Measurements from ENCODE around the gene WDR70.
"Not testable (repeated sequence)": the region's sequence is repeated elsewhere in the genome, so short reads cannot be mapped to it uniquely, and the experiment has no call there.

Gene WDR70

GRCh38 chr5:37641933-37642332 lies 262.8 kb downstream of the WDR70 start:
- TF ChIP-seq, protein P1, sequence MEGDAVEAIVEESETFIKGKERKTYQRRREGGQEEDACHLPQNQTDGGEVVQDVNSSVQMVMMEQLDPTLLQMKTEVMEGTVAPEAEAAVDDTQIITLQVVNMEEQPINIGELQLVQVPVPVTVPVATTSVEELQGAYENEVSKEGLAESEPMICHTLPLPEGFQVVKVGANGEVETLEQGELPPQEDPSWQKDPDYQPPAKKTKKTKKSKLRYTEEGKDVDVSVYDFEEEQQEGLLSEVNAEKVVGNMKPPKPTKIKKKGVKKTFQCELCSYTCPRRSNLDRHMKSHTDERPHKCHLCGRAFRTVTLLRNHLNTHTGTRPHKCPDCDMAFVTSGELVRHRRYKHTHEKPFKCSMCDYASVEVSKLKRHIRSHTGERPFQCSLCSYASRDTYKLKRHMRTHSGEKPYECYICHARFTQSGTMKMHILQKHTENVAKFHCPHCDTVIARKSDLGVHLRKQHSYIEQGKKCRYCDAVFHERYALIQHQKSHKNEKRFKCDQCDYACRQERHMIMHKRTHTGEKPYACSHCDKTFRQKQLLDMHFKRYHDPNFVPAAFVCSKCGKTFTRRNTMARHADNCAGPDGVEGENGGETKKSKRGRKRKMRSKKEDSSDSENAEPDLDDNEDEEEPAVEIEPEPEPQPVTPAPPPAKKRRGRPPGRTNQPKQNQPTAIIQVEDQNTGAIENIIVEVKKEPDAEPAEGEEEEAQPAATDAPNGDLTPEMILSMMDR (IDR thresholded peaks at IDR 0.05; ENCODE audit: unreplicated experiment in 3 of 3): no peak
- H3K27me3 Mint-ChIP-seq (ENCODE audit: low read depth): no peaks in the 10 kb centered on the region
- no peak overlapping the region for H3K27ac Mint-ChIP-seq
- no peaks in the 10 kb centered on the region for H3K4me1 Mint-ChIP-seq
- peaks cover 30% of the 10 kb centered on the region for H3K9me3 Mint-ChIP-seq
- peaks cover 16% of the 10 kb centered on the region for H3K36me3 Mint-ChIP-seq (ENCODE audit: low read depth)
- H3K4me3 Mint-ChIP-seq: no peak overlapping the region

- Mint-ChIP-seq H3K9me3 (peaks cover 46% of the 10 kb centered on the region), H3K4me1 (no peaks in the 10 kb centered on the region), H3K36me3 (ENCODE audit: low read depth) (peaks cover 33% of the 10 kb centered on the region), H3K4me3 (no peak overlapping the region), H3K27me3 (ENCODE audit: low read depth) (no peaks in the 10 kb centered on the region), H3K27ac (no peak overlapping the region)
- TF ChIP-seq, protein P1 (IDR thresholded peaks at IDR 0.05; ENCODE audit: unreplicated experiment in 3 of 3): no peak
Observed at GRCh38 chr5:37645707-37646106, 266.6 kb downstream of the WDR70 start.

DNA sequence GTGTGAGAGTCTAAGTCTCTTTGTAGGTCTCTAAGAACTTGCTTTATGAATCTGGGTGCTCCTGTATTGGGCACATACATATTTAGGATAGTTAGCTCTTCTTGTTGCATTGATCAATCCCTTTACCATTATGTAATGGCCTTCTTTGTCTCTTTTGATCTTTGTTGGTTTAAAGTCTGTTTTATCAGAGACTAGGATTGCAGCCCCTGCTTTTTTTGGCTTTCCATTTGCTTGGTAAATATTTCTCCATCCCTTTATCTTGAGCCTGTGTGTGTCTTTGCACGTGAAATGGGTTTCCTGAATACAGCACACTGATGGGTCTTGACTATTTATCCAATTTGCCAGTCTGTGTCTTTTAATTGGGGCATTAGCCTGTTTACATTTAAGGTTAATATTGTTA lies 275.4 kb downstream of the WDR70 start:
- not testable (repeated sequence) for H3K27me3 Mint-ChIP-seq (ENCODE audit: low read depth); H3K4me1 Mint-ChIP-seq

GRCh38 chr5:37657046-37657445 lies 277.9 kb downstream of the WDR70 start:
- TF ChIP-seq, protein P1 (IDR thresholded peaks at IDR 0.05; ENCODE audit: unreplicated experiment in 3 of 3): no peak
- Mint-ChIP-seq H3K27me3 (ENCODE audit: low read depth) (no peaks in the 10 kb centered on the region), H3K4me1 (peaks cover 8% of the 10 kb centered on the region), H3K36me3 (ENCODE audit: low read depth) (peaks cover 40% of the 10 kb centered on the region), H3K9me3 (peaks cover 41% of the 10 kb centered on the region), H3K4me3 (no peak overlapping the region), H3K27ac (no peak overlapping the region)

More for the DNA sequence above, 275.4 kb downstream of the WDR70 start:
- H3K9me3 Mint-ChIP-seq: peaks cover 54% of the 10 kb centered on the region
- H3K27ac Mint-ChIP-seq, H3K4me3 Mint-ChIP-seq: not testable (repeated sequence)
- peaks cover 52% of the 10 kb centered on the region for H3K36me3 Mint-ChIP-seq (ENCODE audit: low read depth)

- no peak overlapping the region for H3K27ac Mint-ChIP-seq
- peaks cover 28% of the 10 kb centered on the region for H3K36me3 Mint-ChIP-seq (ENCODE audit: low read depth)
- TF ChIP-seq, protein P1 (IDR thresholded peaks at IDR 0.05; ENCODE audit: unreplicated experiment in 3 of 3): no peak
- peaks cover 27% of the 10 kb centered on the region for H3K9me3 Mint-ChIP-seq
- H3K4me3 Mint-ChIP-seq: no peak overlapping the region
- peaks cover 17% of the 10 kb centered on the region for H3K4me1 Mint-ChIP-seq
- H3K27me3 Mint-ChIP-seq (ENCODE audit: low read depth): no peaks in the 10 kb centered on the region
Observed at GRCh38 chr5:37658440-37658839, 279.3 kb downstream of the WDR70 start.

- Mint-ChIP-seq H3K4me3 (no peak overlapping the region), H3K4me1 (peaks cover 32% of the 10 kb centered on the region), H3K27ac (no peak overlapping the region), H3K36me3 (ENCODE audit: low read depth) (peaks cover 9% of the 10 kb centered on the region), H3K27me3 (ENCODE audit: low read depth) (no peaks in the 10 kb centered on the region), H3K9me3 (peaks cover 8% of the 10 kb centered on the region)
- TF ChIP-seq, protein P1 (IDR thresholded peaks at IDR 0.05; ENCODE audit: unreplicated experiment in 3 of 3): no peak
Observed at GRCh38 chr5:37660319-37660718, 281.2 kb downstream of the WDR70 start.

All from nephron (organoid).